Duodenal mucosa (tissue), 2 donors: ENCODE data around the gene C9orf152.

ENCODE experiments used
- H3K27ac ChIP-seq: one replicate; pipeline ENCODE4 v1.7.0; 2013; ENCODE audit warnings: low read depth, low read length
- H3K27me3 ChIP-seq, 2 donors: one replicate each; pipeline ENCODE4 v1.7.0; 2013; ENCODE audit warnings: low read length in 2 of 2, control low read depth in 1 of 2; ENCODE audit not compliant: insufficient read depth in 2 of 2, control insufficient read depth in 1 of 2
- H3K36me3 ChIP-seq, 2 donors: one replicate each; pipeline ENCODE4 v1.7.0; 2013; ENCODE audit warnings: low read length in 2 of 2, control low read depth in 1 of 2; ENCODE audit not compliant: insufficient read depth in 2 of 2, control insufficient read depth in 1 of 2
- H3K4me1 ChIP-seq, 2 donors: one replicate each; pipeline ENCODE4 v1.7.0; 2013; ENCODE audit warnings: low read length in 2 of 2, control low read depth in 1 of 2; ENCODE audit not compliant: insufficient read depth in 2 of 2, control insufficient read depth in 1 of 2
- H3K4me3 ChIP-seq, 2 donors: one replicate each; pipeline ENCODE4 v1.7.0; 2013; ENCODE audit warnings: low read length in 2 of 2, low read depth in 1 of 2
- H3K9ac ChIP-seq, 2 donors: one replicate each; pipeline ENCODE4 v1.7.0; 2013; ENCODE audit warnings: low read length in 2 of 2, low read depth in 1 of 2
- H3K9me3 ChIP-seq, 2 donors: one replicate each; pipeline ENCODE4 v1.7.0; 2013; ENCODE audit warnings: low read length in 2 of 2, control low read depth in 1 of 2; ENCODE audit not compliant: control insufficient read depth in 1 of 2

C9orf152 gene

DNA sequence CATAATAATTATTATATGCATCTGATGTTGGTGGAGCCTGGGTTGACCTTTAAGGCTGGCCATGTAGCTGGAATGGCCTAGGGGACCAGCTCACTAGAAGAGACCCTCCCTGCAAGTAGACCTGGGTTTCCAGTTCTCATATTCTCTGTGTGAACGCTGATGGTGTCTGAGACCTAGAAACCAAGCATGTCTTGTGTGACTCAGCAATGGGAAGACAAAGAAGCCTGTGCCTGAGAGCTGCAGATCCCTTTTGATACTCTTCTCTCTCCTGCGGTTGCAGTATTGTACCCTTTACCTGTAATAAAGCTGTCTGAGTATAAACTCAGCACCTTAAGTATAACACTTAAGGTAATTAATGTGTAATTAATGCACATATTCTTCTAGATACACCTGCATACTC, 22.2 kb downstream of the C9orf152 start:
- no peaks in the 10 kb centered on the region for H3K9me3 ChIP-seq
- H3K9ac ChIP-seq = no peak overlapping the region
- no peaks in the 10 kb centered on the region for H3K36me3 ChIP-seq
- H3K27ac ChIP-seq = no peak overlapping the region
- H3K27me3 ChIP-seq = no peaks in the 10 kb centered on the region
- H3K4me3 ChIP-seq = no peak overlapping the region
- H3K4me1 ChIP-seq = peaks cover 11 to 16% of the 10 kb centered on the region in 2 donors

DNA sequence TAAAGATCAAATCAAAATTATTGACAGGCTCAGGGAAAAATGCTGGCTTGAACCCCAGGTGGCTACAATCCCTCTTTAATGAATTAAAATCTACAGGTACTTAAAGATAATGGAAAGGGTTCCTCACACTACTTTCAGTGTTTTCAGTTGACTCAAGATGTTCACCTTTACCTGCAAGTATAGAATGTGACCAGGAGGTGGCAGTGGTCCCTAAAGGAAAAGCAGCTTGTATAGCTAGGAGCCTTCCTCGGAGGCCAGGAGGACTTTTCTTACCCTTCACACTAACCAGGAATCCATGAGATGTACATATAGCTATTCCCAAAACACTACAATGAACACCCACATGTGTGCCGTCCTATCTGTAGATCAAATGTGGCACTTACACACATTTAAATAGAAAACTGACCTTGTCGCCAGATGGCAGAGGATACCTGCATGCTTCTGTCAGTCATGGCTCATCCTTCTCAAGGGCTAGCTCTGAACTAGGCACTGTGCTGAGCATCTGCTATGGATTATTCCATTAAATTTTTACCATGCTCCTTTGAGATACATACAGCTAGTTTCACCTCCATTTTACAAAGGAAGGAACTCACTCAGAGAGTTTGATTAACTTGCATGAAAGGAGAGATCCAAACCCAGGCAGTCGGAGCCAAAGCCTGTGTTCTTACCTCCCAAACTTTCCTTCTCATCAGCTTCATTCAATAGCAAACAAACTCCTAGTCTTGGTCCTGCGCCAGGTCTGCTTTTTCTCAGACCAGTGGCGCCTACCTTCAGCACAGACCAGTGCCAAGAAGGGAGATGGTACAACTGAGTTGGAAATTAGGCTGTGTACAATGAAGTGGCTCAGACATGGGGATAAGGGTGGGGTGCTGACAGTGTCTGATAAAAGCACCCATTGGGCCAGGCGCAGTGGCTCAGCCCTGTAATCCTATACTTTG, 24.5 kb downstream of the C9orf152 start:
- Histone ChIP-seq H3K27ac (no peak overlapping the region), H3K4me3 (no peak overlapping the region), H3K9ac (no peak overlapping the region), H3K36me3 (no peaks in the 10 kb centered on the region), H3K9me3 (no peaks in the 10 kb centered on the region), H3K27me3 (no peaks in the 10 kb centered on the region), H3K4me1 (peaks cover 0 to 5% of the 10 kb centered on the region in 2 donors)

- Histone ChIP-seq H3K9ac (no peak overlapping the region), H3K4me1 (peaks cover 0 to 5% of the 10 kb centered on the region in 2 donors), H3K9me3 (no peaks in the 10 kb centered on the region), H3K36me3 (no peaks in the 10 kb centered on the region), H3K27me3 (no peaks in the 10 kb centered on the region), H3K4me3 (no peak overlapping the region), H3K27ac (no peak overlapping the region)
Measured at GRCh38 chr9:110180511-110181434, 27.2 kb downstream of the C9orf152 start.

- Histone ChIP-seq H3K9me3 (no peaks in the 10 kb centered on the region), H3K27ac (no peak overlapping the region), H3K4me1 (peaks cover 0 to 5% of the 10 kb centered on the region in 2 donors), H3K9ac (no peak overlapping the region), H3K27me3 (no peaks in the 10 kb centered on the region), H3K36me3 (no peaks in the 10 kb centered on the region), H3K4me3 (no peak overlapping the region)
Measured at GRCh38 chr9:110179734-110180133, 28.2 kb downstream of the C9orf152 start.

GRCh38 chr9:110178281-110178680, 29.7 kb downstream of the C9orf152 start:
- Histone ChIP-seq H3K4me3 (no peak overlapping the region), H3K27ac (no peak overlapping the region), H3K4me1 (peaks cover 0 to under 1% of the 10 kb centered on the region in 2 donors), H3K36me3 (no peaks in the 10 kb centered on the region), H3K9me3 (no peaks in the 10 kb centered on the region), H3K9ac (no peak overlapping the region), H3K27me3 (no peaks in the 10 kb centered on the region)

- no peak overlapping the region for H3K9ac ChIP-seq
- H3K4me1 ChIP-seq = no peaks in the 10 kb centered on the region
- H3K27ac ChIP-seq = no peak overlapping the region
- H3K9me3 ChIP-seq = no peaks in the 10 kb centered on the region
- H3K27me3 ChIP-seq = no peaks in the 10 kb centered on the region
- peaks cover 0 to 3% of the 10 kb centered on the region in 2 donors for H3K36me3 ChIP-seq
- H3K4me3 ChIP-seq = no peak overlapping the region
Measured at GRCh38 chr9:110175275-110175968, 32.5 kb downstream of the C9orf152 start.

- H3K27me3 ChIP-seq = no peaks in the 10 kb centered on the region
- H3K9me3 ChIP-seq = no peaks in the 10 kb centered on the region
- no peak overlapping the region for H3K27ac ChIP-seq
- H3K4me1 ChIP-seq = no peaks in the 10 kb centered on the region
- peaks cover 0 to 3% of the 10 kb centered on the region in 2 donors for H3K36me3 ChIP-seq
- H3K4me3 ChIP-seq = no peak overlapping the region
- no peak overlapping the region for H3K9ac ChIP-seq
Measured at GRCh38 chr9:110173322-110173642, 34.7 kb downstream of the C9orf152 start.

DNA sequence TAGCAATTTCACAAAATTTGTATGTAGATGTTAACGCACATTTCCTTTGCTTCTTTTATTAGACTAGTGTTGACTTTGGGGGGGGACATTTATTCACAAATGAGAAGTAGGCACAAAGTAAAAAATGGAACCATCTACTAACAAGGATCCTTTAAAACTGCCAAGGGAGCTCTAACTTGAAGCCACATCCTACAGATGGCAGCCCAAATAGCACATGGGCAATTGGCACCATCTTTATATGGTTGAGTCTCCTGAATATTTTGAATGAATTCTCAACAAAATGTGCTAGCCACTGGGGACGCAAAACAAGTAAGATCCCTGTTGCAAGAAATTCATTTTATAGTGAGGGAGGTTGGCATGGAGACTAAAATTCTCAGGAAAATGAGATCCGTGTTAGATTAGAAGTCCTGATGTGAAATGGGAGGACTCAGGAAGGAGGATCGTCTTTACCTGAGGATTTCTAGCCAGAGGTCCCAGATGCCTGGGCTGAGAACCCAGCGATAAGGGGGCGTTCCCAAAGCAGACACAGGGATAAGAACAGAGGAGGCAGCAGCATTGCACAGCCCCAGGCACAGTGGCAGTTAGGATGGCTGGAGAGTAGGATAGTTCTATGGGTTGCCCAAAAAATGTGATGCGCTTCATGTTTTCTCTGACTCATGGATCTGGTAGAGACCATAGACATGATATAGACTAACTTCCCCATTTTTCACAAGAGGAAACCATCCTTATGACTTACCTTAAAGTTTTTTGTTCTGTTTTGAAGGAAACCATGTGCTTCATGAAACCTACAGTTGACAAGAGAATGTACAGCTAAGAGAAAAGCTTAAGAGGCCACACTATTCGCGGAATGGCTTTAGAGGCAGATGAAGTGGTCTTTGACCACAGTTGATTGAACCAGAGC, 37.4 kb downstream of the C9orf152 start:
- H3K27ac ChIP-seq = no peak overlapping the region
- peaks cover 0 to 6% of the 10 kb centered on the region in 2 donors for H3K36me3 ChIP-seq
- H3K9ac ChIP-seq = no peak overlapping the region
- H3K27me3 ChIP-seq = no peaks in the 10 kb centered on the region
- no peak overlapping the region for H3K4me3 ChIP-seq
- H3K4me1 ChIP-seq = no peaks in the 10 kb centered on the region
- no peaks in the 10 kb centered on the region for H3K9me3 ChIP-seq

GRCh38 chr9:110168486-110168885, 39.5 kb downstream of the C9orf152 start:
- Histone ChIP-seq H3K27ac (no peak overlapping the region), H3K27me3 (no peaks in the 10 kb centered on the region), H3K36me3 (peaks cover 0 to 6% of the 10 kb centered on the region in 2 donors), H3K9me3 (no peaks in the 10 kb centered on the region), H3K4me3 (no peak overlapping the region), H3K4me1 (no peaks in the 10 kb centered on the region), H3K9ac (no peak overlapping the region)
